Keratinocyte (primary cell): ENCODE results near the gene PPFIBP2. TPM values are rescaled to one million over a fixed set of nuclear protein-coding genes. Genes with fewer than 3 reads are reported as not detected.
A peak's percentile ranks its signal among the peaks of the same experiment; 100 is the strongest.

ENCODE experiments used
- DNase-seq: peaks from one replicate; pipeline ENCODE4 v3.0.0-alpha.2; 2011; ENCODE audit warnings: low read depth, missing footprints, low spot score
- FAIRE-seq: peaks from 2 replicates; lab custom pipeline; 2011; peaks lifted over from hg19 to GRCh38; lab: Jason Lieb, UNC
- H2AFZ ChIP-seq: 2 replicates; pipeline ENCODE4 v1.6.0; 2012; ENCODE audit warnings: low read length, control low read depth, inconsistent platforms; ENCODE audit not compliant: control insufficient read depth
- H3K27ac ChIP-seq: 2 replicates; pipeline ENCODE4 v1.5.1; 2011; ENCODE audit warnings: low read length; ENCODE audit not compliant: control insufficient read depth, insufficient read depth
- H3K27me3 ChIP-seq: 3 replicates; pipeline ENCODE4 v1.6.0; 2011; ENCODE audit warnings: low read length; ENCODE audit not compliant: control insufficient read depth, insufficient read depth; ENCODE audit errors: extremely low read depth
- H3K36me3 ChIP-seq, 2 experiments: 2 replicates in 1 of 2; 3 replicates in 1 of 2; pipeline ENCODE4 v1.5.1; 2011; ENCODE audit warnings: low read length in 2 of 2, mild to moderate bottlenecking in 1 of 2; ENCODE audit not compliant: control insufficient read depth in 2 of 2, insufficient read depth in 2 of 2; ENCODE audit errors: extremely low read depth in 1 of 2
- H3K4me1 ChIP-seq: 3 replicates; pipeline ENCODE4 v1.5.1; 2011; ENCODE audit warnings: low read length; ENCODE audit not compliant: control insufficient read depth, insufficient read depth; ENCODE audit errors: extremely low read depth
- H3K4me2 ChIP-seq: 3 replicates; pipeline ENCODE4 v1.6.0; 2011; ENCODE audit warnings: low read depth, low read length; ENCODE audit not compliant: control insufficient read depth, insufficient read depth; ENCODE audit errors: extremely low read depth
- H3K4me3 ChIP-seq, 3 experiments: fragments of 200-600 bp in 1 of 3; sonication (generic) in 1 of 3; 2 replicates in 2 of 3; 3 replicates in 1 of 3; pipeline ENCODE4 v1.5.1; 2011 to 2016; ENCODE audit warnings: low read length in 3 of 3, mild to moderate bottlenecking in 3 of 3, control low read depth in 2 of 3, inconsistent platforms in 1 of 3, low read depth in 1 of 3, mixed read lengths in 1 of 3, mixed run types in 1 of 3, moderate library complexity in 1 of 3; ENCODE audit not compliant: control insufficient read depth in 2 of 3, insufficient read depth in 2 of 3; ENCODE audit errors: extremely low read depth in 1 of 3
- H3K79me2 ChIP-seq: 2 replicates; pipeline ENCODE4 v1.6.0; 2012; ENCODE audit warnings: low read length; ENCODE audit not compliant: control insufficient read depth, insufficient read depth
- H3K9ac ChIP-seq: 3 replicates; pipeline ENCODE4 v1.6.0; 2011; ENCODE audit warnings: low read length; ENCODE audit not compliant: control insufficient read depth, insufficient read depth; ENCODE audit errors: extremely low read depth
- H3K9me1 ChIP-seq: 3 replicates; pipeline ENCODE4 v1.6.0; 2011; ENCODE audit warnings: low read length; ENCODE audit not compliant: control insufficient read depth, insufficient read depth; ENCODE audit errors: extremely low read depth
- H3K9me3 ChIP-seq: 2 replicates; pipeline ENCODE4 v1.5.1; 2012; ENCODE audit warnings: low read depth, low read length; ENCODE audit not compliant: control insufficient read depth
- H4K20me1 ChIP-seq: 3 replicates; pipeline ENCODE4 v1.6.0; 2011; ENCODE audit warnings: low read length; ENCODE audit not compliant: control insufficient read depth, insufficient read depth; ENCODE audit errors: extremely low read depth
- EZH2 ChIP-seq: IDR thresholded peaks from one replicate; pipeline ENCODE4 v1.6.1; 2012; ENCODE audit warnings: inconsistent platforms, mild to moderate bottlenecking, low read length, moderate library complexity
- dilution Hi-C: fragments of 300-500 bp; cut with MboI; formaldehyde crosslinking; loops from one replicate; pipeline ENCODE4 v1.7.0; 2020; ENCODE audit warnings: low sequenced_read_pairs; ENCODE audit not compliant: extremely low pct_ligation_motif_present
- polyA plus RNA-seq, 5 experiments: library from polyadenylated mRNA; depleted of rRNA in 3 of 5; stranded (reverse) in 3 of 5; stranded (forward) in 1 of 5; unstranded in 1 of 5; fragments of >200 nt; gene quantifications; 1 replicate in 1 of 5; 2 replicates in 3 of 5; 3 replicates in 1 of 5; pipeline versions ENCODE4 v1.2.1 to v1.2.3, GENCODE V29; 2011 to 2012; ENCODE audit warnings: missing spikeins in 2 of 5, low read depth in 1 of 5, low replicate concordance in 1 of 5
- TF ChIP-seq, protein P1 (sequence below), 3 experiments: IDR thresholded peaks in 1 of 3; conservative IDR thresholded peaks in 1 of 3; optimal IDR thresholded peaks in 1 of 3; 2 replicates in 2 of 3; 3 replicates in 1 of 3; pipeline versions ENCODE3 to v1.5.1; 2011; ENCODE audit warnings: low read length in 3 of 3, mild to moderate bottlenecking in 3 of 3, moderate library complexity in 2 of 3, control low read depth in 1 of 3, inconsistent platforms in 1 of 3; ENCODE audit not compliant: insufficient read depth in 2 of 3; ENCODE audit errors: extremely low read depth in 1 of 3

PPFIBP2 gene
- polyA plus RNA-seq, 1 donor (not counting 4 experiments of a cell fraction or from before 2014, with no cell fraction given), result 11.0 TPM

DNA sequence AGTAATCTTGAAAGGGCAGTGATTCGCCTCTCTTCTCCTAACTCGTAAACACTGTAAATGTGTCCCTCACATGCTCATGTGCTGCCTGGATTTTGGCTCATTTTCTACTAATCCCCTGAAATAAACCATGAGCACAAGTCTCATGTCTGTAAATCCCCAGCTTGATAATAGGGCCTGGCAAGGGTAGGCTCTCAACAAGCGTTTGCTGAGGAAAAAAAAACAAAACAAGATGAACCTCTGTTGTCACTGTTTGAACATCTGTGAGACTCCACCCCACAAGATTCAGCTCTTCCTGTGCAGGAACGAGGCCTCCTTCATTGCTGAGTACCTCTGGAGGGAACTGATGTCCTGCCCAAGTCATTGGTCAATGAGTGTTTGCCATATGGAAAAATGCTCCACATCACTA is 164.0 kb downstream of the PPFIBP2 start:
- Histone ChIP-seq H3K79me2 (no peaks in the 10 kb centered on the region), H3K9me3 (no peaks in the 10 kb centered on the region), H3K4me2 (no peak overlapping the region), H3K4me1 (peaks cover 23% of the 10 kb centered on the region), H3K36me3 (no peaks in the 10 kb centered on the region), H3K27ac (peak overlapping the region; percentile 46), H3K9ac (no peak overlapping the region), H2AFZ (no peak overlapping the region), H3K9me1 (no peaks in the 10 kb centered on the region), H3K27me3 (no peaks in the 10 kb centered on the region), H4K20me1 (no peaks in the 10 kb centered on the region), H3K4me3 (no peak overlapping the region)
- FAIRE-seq (no peak), DNase-seq (no peak)
- dilution Hi-C loops, result no loop called here
- TF ChIP-seq, protein P1, sequence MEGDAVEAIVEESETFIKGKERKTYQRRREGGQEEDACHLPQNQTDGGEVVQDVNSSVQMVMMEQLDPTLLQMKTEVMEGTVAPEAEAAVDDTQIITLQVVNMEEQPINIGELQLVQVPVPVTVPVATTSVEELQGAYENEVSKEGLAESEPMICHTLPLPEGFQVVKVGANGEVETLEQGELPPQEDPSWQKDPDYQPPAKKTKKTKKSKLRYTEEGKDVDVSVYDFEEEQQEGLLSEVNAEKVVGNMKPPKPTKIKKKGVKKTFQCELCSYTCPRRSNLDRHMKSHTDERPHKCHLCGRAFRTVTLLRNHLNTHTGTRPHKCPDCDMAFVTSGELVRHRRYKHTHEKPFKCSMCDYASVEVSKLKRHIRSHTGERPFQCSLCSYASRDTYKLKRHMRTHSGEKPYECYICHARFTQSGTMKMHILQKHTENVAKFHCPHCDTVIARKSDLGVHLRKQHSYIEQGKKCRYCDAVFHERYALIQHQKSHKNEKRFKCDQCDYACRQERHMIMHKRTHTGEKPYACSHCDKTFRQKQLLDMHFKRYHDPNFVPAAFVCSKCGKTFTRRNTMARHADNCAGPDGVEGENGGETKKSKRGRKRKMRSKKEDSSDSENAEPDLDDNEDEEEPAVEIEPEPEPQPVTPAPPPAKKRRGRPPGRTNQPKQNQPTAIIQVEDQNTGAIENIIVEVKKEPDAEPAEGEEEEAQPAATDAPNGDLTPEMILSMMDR (optimal IDR thresholded peaks at IDR 0.05 in 1 of 3, IDR thresholded peaks at IDR 0.05 in 1 of 3, conservative IDR thresholded peaks at IDR 0.05 in 1 of 3; ENCODE audit: extremely low read depth in 1 of 3, insufficient read depth in 2 of 3, low read length in 3 of 3), result no peak
- TF ChIP-seq EZH2, result no peak

DNA sequence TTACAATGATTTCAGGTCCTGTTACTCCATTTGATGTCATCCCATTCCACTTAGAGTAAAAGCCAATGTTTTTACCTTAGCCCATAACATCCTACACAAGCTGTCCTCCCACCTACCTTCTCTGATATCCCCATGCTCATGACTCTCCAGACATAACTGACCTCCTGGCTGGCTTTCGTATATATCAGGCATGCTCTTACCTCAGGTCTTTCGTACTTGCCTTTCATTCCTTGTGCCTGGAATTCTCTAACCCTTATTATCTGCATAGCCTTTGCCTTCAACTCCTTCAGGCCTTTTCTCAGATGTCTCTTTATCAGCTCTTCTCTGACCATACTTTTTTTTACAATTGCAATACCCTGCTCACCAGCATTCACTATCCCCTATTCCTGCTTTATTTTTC is 169.8 kb downstream of the PPFIBP2 start:
- DNase-seq, result no peak
- FAIRE-seq, result no peak

More for the DNA sequence above, 169.8 kb downstream of the PPFIBP2 start:
- Histone ChIP-seq H3K36me3 (no peaks in the 10 kb centered on the region), H2AFZ (no peak overlapping the region), H3K4me3 (no peak overlapping the region), H4K20me1 (no peaks in the 10 kb centered on the region), H3K4me1 (no peaks in the 10 kb centered on the region), H3K4me2 (no peak overlapping the region), H3K27ac (no peak overlapping the region), H3K9me1 (no peaks in the 10 kb centered on the region), H3K9me3 (no peaks in the 10 kb centered on the region), H3K79me2 (no peaks in the 10 kb centered on the region), H3K9ac (no peak overlapping the region), H3K27me3 (no peaks in the 10 kb centered on the region)
- dilution Hi-C loops, result no loop called here
- TF ChIP-seq, protein P1 (optimal IDR thresholded peaks at IDR 0.05 in 1 of 3, IDR thresholded peaks at IDR 0.05 in 1 of 3, conservative IDR thresholded peaks at IDR 0.05 in 1 of 3; ENCODE audit: extremely low read depth in 1 of 3, insufficient read depth in 2 of 3, low read length in 3 of 3), result no peak
- TF ChIP-seq EZH2, result no peak
